GM18508 (cell line): ENCODE measurements around the gene SH3TC1.

Experiments used
- ATAC-seq: cut with Tn5 transposase; IDR thresholded peaks from one replicate; pipeline ENCODE4 v1.9.1; 2021; ENCODE audit warnings: moderate number of reproducible peaks; ENCODE audit not compliant: insufficient read depth, unreplicated experiment

The SH3TC1 gene

DNA sequence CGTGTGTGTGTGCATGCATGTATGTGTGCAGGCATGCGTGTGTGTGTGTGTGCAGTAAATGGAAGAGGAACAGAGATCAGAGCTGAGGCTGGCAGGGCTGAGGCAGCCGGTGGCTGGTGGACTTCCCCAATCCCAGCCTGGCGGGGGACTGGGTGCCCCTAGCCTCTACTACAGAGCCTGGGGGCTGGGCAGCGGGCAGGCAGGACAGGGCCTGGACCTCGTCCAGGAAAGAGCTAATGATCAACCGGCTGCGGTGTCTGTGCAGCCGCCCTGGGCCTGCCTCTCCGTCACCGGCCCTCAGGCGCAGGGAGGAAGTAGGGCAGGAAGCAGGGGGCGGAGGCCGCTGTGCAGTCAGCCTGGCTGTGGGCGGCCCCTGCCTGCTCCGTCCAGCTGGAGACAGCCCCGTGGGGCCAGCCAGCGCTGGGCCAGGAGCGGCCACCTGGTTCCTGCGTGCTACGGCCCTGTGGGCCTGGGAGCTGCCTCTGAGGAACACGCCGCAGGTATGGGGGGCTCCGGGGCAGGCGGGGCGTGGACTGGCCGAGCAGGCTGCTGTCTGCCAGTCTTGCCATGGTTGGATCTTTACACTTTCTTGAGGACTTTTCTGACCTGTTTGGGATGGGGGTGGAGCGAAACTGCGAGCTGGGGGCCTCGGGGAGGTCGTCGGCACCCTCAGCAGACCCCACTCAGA is at the start of gene SH3TC1:
TSS of gene SH3TC1 (plus strand) at position 385 of the 688 bp plus-strand sequence. CDS start 5,905 bp downstream, outside the sequence.
- ATAC-seq: peak; percentile 59

DNA sequence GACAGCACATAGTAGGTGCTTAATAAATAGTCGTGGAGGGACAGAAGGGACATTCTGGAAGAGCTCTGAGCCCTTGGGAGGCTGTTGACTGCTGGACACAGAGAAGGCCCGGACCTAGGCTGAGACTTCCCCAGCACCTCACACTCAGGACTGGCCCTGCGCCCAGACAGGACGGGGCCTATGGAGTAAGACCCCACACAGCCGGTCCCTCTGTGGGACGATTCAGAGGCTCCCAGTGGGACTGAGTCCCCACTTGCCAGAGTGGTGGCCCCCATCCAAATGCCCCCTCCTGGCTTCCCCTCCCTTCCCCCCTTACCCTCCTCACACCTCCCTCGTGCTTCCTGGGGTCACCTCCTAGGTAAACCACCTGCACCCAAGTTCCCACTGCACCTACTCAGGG is 49.4 kb upstream of the SH3TC1 start:
- ATAC-seq: no peak

DNA sequence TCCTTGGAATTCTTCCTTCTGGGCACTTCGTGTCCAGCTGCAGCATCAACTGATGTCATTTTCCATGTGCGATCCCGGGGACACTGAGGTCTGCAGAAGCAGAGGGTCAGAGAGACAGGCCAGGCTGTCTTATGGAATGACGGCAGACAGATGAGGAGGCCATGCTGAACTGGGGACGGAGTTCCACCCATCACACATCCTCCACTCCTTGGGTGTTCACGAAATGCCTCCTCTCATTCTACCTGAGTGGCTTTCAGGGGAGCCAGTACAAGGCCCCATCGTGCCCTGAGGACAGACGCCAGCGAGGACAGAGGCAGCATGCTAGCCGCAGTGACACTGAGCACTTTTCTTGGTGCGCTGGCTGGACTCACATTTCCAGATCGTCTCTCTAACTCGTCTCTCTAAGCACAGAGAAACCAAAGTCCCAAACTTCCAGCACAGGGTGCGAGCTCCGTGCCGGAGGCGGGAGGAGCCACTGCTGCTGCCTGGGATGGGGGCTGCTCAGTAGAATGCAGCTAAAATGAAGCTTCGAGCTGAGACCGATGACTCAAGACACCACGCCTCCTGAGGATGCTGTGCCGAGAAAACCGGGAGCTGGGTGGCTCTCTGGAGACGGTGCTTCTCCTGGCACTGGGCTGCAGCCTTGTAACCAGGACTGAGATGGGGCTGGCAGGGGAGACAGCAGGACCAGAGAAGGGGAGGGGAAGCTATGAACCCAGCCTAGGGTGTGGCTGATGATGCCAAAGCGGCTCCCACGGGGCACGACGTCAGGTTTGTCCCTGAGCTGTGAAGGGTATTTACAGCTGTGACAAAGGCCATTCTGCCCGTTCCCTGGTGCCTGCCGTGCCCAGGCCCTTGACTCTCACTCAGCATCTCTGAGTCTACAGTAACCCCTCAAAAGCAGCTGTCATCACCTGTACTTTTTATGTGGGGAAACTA is 48.7 kb upstream of the SH3TC1 start:
- ATAC-seq: no peak

DNA sequence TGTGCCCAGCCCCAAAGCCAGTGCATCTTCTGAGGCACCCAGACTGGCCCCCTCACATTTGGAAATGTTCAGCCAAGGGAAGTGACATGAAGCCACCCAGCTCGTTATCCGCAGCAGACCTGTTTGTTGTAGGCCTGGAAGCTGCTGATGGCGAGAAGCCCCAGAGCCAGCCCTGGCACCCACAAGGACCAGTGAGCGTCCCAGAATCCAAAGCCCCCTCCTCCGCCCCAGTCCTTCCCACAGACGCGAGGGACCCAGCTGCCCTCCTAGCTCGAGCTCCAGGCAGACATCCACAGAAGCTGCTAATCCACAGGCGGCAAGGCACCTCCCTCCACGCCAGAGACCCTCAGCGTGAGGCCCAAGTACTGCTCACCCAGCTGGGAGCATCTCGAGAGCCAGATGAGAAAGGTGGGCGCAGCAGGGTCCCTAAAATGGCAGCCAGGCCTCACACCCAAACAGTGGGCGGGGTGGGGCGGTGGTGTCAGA is 47.9 kb upstream of the SH3TC1 start:
- no peak for ATAC-seq

DNA sequence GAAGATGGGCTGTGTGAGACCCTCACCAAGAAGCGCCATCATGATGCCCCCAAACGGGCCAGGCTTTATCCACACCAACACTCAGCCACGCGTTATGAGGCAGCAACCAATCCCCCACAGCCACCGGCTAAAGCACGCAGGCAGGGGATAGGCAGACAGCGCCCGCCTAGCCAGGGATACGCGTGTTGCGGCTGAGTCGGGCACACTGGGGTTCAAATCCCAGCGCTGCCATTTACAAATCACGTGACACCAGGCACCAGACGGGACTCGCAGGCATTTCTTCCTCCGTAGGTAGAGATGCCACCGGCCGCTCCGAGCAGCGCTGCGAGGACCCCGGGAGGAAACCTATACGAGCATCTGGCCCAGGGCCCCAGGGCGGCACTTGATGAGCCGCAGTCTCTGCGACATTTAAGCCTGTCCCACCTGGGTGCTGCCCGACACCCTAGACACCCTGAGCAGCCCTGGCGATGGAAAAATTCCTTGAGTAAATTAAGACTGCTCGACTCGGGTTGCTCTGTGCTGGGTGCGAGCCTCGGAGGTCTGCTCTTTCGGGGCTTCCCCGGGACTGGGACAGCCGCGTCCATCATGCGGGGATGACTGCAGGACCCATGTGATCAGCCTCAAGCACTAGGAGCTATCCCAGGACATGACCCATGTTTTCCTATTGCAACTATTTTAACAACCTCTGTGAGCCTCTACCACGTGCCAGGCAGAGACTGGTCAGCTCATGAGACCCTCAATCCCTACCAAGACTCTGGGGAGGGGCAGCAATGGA is 46.8 kb upstream of the SH3TC1 start:
- ATAC-seq: no peak

DNA sequence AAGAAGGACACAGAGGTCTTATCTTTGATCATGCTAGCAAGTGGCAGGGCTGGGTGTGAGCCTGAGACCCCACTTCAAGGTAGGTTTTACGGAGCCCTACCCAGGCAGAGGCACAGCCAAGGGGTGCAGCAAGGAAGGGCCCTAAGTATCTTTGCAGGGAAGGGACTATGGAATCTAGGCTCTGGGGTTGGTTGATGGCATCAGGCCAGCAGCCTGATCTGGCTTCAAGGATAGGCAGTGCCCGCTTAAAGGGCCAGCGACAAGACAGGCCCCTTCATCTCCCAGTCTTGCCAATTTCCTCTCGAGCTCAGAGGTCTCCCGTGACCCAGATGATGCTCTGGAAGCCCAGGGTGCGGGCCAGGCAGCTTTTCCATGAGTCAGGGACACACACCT is 46.2 kb upstream of the SH3TC1 start:
- no peak for ATAC-seq

DNA sequence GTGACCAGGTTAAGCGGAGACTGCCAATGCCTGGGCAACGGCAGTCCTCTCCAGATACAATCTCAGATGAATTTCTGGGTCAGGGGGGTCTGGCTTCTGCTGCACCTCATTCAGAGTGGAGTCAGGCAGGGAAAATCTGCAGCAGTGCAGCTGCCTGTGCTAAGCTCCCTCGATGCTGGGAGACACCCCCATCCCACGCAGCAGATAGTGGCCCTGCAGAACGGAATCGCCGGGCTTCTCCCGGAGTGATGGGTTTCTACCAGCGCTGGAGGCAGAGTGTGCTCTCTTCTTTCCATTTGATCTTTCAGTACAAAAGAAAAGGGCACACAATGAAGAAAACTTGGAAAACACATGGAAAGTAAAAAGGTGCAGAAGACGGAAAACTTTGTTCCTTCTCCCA is 45.6 kb upstream of the SH3TC1 start:
- no peak for ATAC-seq

DNA sequence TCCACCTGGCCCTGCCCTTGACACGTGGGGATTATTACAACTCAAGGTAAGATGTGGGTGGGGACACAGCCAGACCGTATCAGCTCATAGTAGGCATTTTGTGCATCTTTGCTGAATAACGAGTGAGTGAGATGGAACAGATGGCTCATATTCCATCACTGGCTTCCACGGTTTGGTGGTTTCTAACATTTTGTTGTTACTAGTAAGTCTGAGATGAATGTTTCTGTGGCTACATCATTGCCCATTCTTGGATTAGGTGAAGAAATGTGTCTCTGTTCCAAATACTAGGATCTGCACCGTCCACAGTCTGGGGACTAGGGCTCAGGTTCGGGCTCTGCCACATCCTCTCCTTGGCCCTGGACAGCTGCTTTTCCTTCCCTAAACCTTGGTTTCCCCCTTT is 44.0 kb upstream of the SH3TC1 start:
- no peak for ATAC-seq

DNA sequence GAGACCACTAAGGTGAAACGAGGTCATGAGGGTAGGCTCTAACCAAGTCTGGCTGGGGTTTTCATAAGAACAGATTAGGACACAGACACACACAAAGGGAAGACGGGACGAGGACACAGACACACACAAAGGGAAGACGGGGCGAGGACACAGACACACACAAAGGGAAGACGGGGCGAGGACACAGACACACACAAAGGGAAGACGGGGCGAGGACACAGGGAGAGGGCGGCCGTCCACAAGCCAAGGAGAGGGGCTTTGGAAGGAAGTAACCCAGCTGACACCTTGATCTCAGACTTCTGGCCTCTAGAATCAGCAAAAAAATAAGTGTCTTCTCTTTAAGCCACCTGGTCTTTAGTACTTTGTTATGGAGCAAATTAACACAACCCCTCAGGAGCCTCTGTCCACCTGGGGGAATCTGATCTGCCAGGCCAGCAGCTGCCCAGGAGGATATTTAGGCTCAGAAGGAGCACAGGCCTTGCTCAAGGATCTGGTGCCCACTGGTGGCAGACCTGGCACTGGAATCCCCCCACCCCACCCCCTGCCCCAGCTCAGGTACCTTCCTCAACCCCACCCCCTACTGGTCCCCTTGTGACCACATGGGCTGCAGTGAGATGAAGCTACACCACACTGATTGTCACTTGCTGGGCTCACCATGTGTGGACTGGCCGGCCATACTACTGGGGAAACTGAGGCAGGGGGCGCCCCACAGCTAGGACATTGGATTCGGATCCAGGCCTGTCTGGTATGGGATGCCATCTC is 43.2 kb upstream of the SH3TC1 start:
- ATAC-seq: no peak

DNA sequence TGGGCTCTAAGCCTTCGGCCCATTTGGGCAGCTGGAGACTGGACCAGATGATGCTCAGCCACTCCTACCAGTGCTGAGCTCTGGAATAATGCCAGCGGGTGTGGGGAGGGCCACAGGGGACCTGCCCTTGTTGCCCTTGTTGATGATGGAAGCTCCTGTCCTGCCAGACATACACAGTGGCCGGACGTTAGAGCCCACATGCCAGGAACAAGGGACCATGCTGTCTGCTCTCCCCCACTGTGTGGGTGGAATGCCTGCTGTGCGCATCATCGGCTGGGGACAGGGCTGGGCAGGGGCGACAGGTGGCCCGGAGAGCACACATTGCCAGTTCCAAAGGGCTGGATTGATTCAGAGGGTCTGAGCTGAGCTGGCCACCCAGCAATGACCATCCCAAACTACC is 42.5 kb upstream of the SH3TC1 start:
- no peak for ATAC-seq

DNA sequence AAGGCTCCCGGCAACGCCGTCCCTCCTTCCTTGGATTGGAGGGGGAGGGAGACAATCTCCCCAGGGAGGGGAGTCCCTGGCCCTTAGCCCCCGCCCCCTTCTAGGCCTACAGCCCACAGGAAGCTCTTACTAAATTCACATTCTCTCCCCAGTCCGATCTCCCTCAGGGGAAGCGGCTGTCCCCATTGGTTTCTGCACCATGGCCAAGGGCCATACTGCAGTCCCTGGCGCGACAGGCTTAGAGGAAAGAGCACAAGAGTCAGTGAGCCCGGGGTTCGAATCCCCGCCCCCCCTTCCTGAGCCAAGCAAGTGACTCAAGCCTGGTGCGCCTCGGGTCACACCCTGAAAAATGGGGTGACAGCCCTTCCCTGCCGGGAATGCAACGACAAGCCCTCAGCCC is 41.6 kb upstream of the SH3TC1 start:
- no peak for ATAC-seq

DNA sequence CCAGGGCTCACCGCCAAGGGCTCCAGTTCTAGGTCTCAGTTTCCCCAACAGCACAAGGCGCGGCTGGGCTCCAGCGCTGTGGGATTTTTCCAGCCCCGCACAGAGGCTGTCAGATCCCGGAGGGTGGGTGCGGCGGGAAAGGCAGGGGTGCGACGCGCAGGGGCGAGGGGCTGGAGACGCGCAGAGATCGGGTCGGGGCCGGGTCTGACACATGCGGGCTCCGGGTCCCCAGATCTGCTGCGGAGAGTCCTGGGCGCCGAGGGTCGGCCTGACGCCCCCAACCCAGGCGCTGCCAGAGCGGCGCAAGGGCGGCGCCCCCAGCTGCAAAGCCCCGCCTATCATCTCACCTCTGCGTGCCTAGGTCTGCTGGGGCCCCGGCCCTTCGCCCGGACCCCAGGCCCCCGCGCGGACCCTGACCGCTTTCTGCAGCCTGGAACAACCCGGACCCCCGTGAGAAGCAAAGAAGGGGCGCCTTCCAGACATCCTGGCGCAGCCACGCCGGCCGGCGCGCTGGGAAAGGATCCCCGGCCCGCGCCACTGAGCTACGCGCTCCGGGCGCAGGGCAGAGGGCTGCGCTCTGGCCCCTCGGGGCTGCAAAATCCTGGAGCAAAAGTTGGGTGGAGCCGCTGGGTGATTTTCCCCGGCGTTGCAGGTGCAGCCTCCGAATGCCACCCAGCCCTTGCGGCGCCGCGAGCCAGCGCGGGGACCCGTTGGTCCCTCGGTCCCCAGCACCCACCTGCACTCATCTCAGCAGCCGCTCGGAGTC is 41.0 kb upstream of the SH3TC1 start:
- ATAC-seq: peak; percentile 11

DNA sequence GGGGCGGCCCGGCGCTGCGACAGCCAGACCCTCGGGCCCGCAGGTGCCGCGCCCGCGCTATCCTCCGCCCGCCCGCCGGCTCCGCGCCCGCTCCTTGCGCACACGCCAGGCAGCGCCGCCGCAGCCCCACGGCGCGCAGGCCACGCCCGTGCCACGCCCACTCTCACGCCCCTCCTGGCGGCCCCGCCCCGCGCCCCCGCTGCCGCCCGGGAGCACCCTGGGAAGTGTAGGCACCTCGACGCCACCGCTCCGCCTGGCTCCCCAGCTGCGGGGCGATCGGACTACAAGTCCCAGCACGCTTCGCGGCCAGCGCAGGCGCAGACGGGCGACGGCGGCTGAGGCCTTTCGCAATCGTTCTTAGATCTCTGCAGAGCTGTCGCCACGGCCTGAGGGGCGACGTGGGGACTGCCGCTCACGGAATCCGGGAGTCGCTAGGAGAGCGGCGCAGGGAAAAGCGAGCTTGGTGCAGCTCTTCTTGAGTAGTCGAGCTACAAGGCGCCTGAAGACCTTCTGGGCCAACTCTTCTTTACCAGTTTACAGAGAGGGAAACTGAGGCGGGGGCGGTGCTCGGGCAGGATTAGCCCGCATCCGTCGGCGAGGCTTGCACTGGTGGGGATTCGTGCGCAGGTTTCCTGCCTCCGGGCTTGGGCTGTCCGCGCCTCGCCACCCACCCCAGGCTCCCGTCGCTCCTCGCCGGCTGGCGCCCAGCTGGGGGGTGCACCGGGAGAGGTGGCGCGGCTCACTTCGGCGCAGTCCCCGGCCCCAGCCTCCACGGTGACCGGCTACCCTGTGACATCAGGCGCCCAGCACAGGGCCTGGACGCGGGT is 40.2 kb upstream of the SH3TC1 start, which contains the start of gene ABLIM2:
TSS of gene ABLIM2 (minus strand) at position 104 of the 827 bp plus-strand sequence. CDS start 124 bp downstream, outside the sequence.
- peak; percentile 95 for ATAC-seq

DNA sequence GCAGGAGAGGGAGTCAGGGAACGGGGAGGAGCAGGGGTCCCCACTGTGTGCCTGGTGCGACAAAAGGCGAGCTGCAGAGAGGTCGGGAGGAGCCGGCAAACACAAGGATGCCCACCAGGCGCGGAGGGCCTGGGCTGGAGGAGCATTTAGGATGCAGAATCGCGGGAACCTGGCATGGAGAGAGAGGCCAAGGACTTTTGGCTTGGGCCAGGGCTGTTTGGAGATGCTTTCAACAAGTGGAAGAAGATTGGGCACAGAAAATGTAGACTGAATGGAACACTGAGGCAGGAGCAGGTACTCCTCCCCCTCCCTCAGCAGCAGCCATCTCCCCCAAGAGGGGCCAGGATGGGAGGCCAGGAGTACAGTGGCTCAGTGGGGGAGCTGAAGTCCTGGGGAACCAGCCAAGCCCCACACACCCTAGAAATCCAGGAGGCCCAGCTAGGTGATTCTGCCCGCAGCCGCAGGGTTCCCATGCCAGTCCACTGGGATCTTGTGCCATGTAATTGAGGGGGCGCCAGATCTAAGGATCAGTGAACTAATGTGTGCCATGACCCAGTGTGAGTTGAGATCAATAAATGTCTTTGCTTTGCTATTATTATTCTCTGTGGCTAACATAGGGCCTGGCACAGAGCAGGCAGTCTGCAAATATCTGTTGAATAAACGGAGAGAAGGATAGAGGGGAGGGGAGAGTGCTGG is 39.4 kb upstream of the SH3TC1 start:
- no peak for ATAC-seq

DNA sequence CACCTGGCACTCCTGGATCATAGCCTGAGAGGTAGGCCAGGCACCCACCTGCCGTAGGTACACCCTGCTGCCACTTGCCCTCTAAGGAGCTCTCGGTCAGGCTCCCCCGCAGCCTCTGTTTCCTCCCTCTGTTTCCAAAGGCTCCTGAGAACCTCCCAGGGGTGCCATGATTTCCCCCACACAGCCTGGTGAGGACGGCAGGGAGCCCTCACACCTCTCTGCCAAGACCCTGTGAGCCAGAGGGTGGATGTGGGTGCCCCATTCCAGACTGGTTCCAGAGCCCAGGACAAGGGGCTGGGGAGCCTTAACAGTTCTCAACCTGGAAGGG is 38.9 kb upstream of the SH3TC1 start:
- ATAC-seq: no peak

DNA sequence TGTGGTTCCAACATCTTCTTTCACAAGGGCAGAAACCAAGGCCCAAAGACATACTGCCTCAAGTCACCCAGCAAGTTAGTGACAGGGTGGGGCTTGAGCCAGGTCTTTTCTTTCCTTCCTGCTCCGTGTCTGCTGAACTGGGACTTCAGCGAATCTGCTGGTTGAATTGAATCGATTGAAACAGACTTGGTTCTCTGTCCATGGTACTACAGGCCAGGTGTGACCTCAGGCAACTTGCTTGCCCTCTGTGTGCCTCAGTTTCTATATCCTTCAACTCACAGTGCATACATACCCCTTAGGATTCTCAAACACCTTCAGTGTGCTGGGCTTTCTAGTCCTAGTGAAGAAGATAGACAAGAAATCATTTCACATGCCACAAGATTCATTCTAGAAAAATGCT is 38.5 kb upstream of the SH3TC1 start:
- ATAC-seq: no peak

DNA sequence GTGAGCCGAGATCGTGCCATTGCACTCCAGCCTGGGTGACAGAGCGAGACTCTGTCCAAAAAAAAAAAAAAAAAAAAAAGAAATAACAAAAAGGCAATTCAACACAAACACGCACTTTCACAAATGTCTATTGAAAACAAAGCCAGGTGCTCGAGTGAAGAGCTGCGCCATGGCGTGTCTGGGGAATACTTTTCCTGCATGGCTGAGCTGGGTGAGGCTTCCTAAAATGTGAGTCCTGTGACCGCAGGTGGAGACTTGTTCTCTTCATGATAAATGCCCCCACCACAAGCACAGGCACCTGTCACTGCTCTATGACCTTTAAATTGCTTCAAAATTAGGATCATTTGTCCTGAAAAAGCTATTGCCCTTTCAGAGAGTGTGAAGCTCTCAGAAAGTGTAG is 36.5 kb upstream of the SH3TC1 start:
- no peak for ATAC-seq

DNA sequence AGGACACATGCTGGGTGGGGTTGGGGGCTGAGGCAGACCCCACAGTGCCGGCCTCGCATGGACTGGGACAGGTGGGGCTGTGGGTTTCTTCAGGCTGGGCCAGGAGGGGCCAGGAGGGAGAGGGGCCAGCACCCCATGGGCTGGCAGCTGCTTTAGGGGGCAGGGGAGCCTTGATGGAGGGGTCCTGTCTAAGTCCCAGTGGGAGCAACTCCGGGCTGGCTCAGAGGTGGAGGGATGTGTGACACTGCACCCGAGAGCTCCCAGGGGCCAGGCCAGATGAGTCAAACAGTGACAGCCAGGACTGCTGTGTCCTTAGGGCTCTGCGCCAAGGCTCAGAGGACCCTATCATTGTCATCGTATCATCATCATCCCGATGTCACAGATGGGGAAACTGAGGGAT is 36.1 kb upstream of the SH3TC1 start:
- no peak for ATAC-seq
